H1 (cell line): Measurements from ENCODE around the gene LRPAP1.

Source experiments
- BRCA1 ChIP-seq: IDR thresholded peaks from 2 replicates; pipeline ENCODE4 v1.6.1; 2012; ENCODE audit warnings: low read depth, low read length, improper control_type of control experiment
- E2F6 ChIP-seq: IDR thresholded peaks from 2 replicates; pipeline ENCODE4 v1.6.1; 2012; ENCODE audit warnings: inconsistent platforms
- EGR1 ChIP-seq: IDR thresholded peaks from 2 replicates; pipeline ENCODE4 v1.6.1; 2011; ENCODE audit warnings: low read depth, low read length, borderline replicate concordance
- EZH2 ChIP-seq: fragments of 200-600 bp; sonication (generic); IDR thresholded peaks from 2 replicates; pipeline ENCODE4 v1.7.1; 2012; ENCODE audit warnings: low read depth, mild to moderate bottlenecking, moderate library complexity, low read length, inconsistent platforms; ENCODE audit not compliant: severe bottlenecking
- JUND ChIP-seq: IDR thresholded peaks from 2 replicates; pipeline ENCODE4 v1.6.1; 2011; ENCODE audit warnings: mild to moderate bottlenecking, improper control_type of control experiment, low read length
- KDM1A ChIP-seq: fragments of 200-600, 300-600 bp; sonication (generic); IDR thresholded peaks from 2 replicates; pipeline ENCODE4 v1.7.1; 2016; ENCODE audit warnings: mild to moderate bottlenecking, low read length, borderline replicate concordance
- NRF1 ChIP-seq: IDR thresholded peaks from 2 replicates; pipeline ENCODE4 v1.6.1; 2011; ENCODE audit warnings: mild to moderate bottlenecking, low read depth, low read length, improper control_type of control experiment
- POLR2A ChIP-seq, 2 experiments: IDR thresholded peaks; 1 replicate in 1 of 2; 2 replicates in 1 of 2; pipeline ENCODE4 v1.6.1; 2011; ENCODE audit warnings: low read depth in 2 of 2, low read length in 2 of 2, mild to moderate bottlenecking in 2 of 2; ENCODE audit errors: control extremely low read depth in 1 of 2
- POLR2AphosphoS5 ChIP-seq: IDR thresholded peaks from 2 replicates; pipeline ENCODE4 v1.6.1; 2011; ENCODE audit warnings: low read depth, low read length
- RFX5 ChIP-seq: IDR thresholded peaks from 2 replicates; pipeline ENCODE4 v1.6.1; 2011; ENCODE audit warnings: low read depth, low read length, improper control_type of control experiment, borderline replicate concordance
- SUZ12 ChIP-seq: fragments of 200-600 bp; sonication (generic); IDR thresholded peaks from 2 replicates; pipeline ENCODE4 v1.6.1; 2012; ENCODE audit warnings: mild to moderate bottlenecking, inconsistent platforms, low read length, moderate library complexity, mixed read lengths
- TF ChIP-seq, protein P1 (sequence below), 3 experiments: IDR thresholded peaks; 1 replicate in 2 of 3; 2 replicates in 1 of 3; pipeline versions ENCODE4 v1.5.1 to v1.6.1; 2011; ENCODE audit warnings: low read length in 3 of 3, mild to moderate bottlenecking in 3 of 3, inconsistent platforms in 2 of 3, low read depth in 1 of 3, moderate library complexity in 1 of 3; ENCODE audit not compliant: insufficient read depth in 1 of 3; ENCODE audit errors: control extremely low read depth in 1 of 3
- TF ChIP-seq, protein P2 (sequence below): IDR thresholded peaks from 2 replicates; pipeline ENCODE4 v1.6.1; 2012; ENCODE audit warnings: low read length, inconsistent platforms
- TF ChIP-seq, protein P3 (sequence below): IDR thresholded peaks from 2 replicates; pipeline ENCODE4 v1.6.1; 2012; ENCODE audit warnings: inconsistent platforms

DNA sequence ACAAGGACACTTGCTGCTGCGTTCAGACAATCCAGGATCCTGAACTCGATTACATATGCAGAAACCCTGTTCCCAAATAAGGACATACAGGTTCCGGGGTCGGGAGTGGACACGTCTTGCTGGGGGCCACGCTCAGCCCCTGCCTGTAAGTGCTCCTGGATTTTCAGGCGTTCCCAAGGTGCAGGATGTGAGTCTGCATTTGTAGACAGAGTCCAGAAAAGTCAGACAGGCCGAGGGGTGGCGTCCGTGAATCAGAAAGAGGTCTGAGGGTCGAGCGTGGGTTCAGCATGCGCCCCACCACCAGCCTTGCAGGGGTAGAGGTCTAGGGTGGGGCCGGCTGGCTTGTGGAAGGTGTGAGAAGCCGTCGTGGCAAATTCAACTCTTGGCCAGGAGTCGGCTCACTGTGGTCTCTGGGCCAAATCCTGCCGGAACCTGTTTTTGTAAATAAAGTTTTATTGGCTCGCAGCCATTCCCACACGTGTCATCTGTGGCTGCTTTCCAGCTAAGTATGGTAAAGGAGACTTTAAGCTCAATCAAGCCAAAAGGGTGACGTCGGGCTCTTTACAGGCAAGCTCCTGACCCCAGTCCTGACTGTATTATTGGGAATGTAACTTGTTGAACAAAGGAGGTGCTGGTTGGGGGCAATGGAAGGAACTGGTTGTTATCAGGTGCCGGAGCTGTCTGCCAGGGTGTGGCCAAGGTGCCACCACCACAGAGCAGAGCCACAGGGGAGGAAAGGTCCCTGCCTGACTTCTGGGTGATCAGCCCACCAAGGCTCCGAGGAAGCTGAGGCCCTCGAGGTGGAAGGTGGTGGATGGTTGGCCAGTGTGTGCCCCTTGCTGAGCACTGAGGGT is 61.8 kb downstream of the LRPAP1 start:
- TF ChIP-seq E2F6 (no peak), NRF1 (no peak), EGR1 (no peak), KDM1A (no peak), POLR2AphosphoS5 (no peak), EZH2 (no peak), JUND (no peak), RFX5 (no peak), POLR2A (IDR thresholded peaks at IDR 0.05; ENCODE audit: control extremely low read depth in 1 of 2, low read depth in 2 of 2, low read length in 2 of 2) (no peak), SUZ12 (no peak), BRCA1 (no peak)
- TF ChIP-seq, protein P1, sequence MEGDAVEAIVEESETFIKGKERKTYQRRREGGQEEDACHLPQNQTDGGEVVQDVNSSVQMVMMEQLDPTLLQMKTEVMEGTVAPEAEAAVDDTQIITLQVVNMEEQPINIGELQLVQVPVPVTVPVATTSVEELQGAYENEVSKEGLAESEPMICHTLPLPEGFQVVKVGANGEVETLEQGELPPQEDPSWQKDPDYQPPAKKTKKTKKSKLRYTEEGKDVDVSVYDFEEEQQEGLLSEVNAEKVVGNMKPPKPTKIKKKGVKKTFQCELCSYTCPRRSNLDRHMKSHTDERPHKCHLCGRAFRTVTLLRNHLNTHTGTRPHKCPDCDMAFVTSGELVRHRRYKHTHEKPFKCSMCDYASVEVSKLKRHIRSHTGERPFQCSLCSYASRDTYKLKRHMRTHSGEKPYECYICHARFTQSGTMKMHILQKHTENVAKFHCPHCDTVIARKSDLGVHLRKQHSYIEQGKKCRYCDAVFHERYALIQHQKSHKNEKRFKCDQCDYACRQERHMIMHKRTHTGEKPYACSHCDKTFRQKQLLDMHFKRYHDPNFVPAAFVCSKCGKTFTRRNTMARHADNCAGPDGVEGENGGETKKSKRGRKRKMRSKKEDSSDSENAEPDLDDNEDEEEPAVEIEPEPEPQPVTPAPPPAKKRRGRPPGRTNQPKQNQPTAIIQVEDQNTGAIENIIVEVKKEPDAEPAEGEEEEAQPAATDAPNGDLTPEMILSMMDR (IDR thresholded peaks at IDR 0.05; ENCODE audit: control extremely low read depth in 1 of 3, insufficient read depth in 1 of 3, low read depth in 1 of 3, low read length in 3 of 3) = no peak
- TF ChIP-seq, protein P2, sequence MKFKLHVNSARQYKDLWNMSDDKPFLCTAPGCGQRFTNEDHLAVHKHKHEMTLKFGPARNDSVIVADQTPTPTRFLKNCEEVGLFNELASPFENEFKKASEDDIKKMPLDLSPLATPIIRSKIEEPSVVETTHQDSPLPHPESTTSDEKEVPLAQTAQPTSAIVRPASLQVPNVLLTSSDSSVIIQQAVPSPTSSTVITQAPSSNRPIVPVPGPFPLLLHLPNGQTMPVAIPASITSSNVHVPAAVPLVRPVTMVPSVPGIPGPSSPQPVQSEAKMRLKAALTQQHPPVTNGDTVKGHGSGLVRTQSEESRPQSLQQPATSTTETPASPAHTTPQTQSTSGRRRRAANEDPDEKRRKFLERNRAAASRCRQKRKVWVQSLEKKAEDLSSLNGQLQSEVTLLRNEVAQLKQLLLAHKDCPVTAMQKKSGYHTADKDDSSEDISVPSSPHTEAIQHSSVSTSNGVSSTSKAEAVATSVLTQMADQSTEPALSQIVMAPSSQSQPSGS = no peak
- TF ChIP-seq, protein P3, sequence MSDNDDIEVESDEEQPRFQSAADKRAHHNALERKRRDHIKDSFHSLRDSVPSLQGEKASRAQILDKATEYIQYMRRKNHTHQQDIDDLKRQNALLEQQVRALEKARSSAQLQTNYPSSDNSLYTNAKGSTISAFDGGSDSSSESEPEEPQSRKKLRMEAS = no peak
